Psoas muscle (tissue), 8 donors: Measurements from ENCODE around the gene STAC3. TPM values are rescaled to one million over a fixed set of nuclear protein-coding genes. Genes with fewer than 3 reads are reported as not detected.

Experiments
- ATAC-seq, 4 donors: fragments of 200-7000 bp; cut with Tn5 transposase; one replicate each; pipeline ENCODE4 v1.9.1; 2020; ENCODE audit warnings: moderate library complexity in 3 of 4, mild to moderate bottlenecking in 2 of 4
- DNase-seq, 2 donors: peaks; one replicate each; pipeline ENCODE4 v3.0.0-alpha.2; 2020
- H3K27ac ChIP-seq: fragments of 200-600 bp; one replicate; pipeline ENCODE4 v1.8.0; 2022
- H3K27me3 ChIP-seq, 3 donors: fragments of 200-600 bp in 1 of 3; one replicate each; pipeline versions ENCODE4 v1.6.1 to v1.8.0; 2013 to 2022; ENCODE audit warnings: low read length in 2 of 3, mild to moderate bottlenecking in 2 of 3, moderate library complexity in 1 of 3; ENCODE audit not compliant: insufficient read depth in 3 of 3
- H3K36me3 ChIP-seq, 2 donors: fragments of 200-600 bp in 1 of 2; one replicate each; pipeline versions ENCODE4 v1.6.1 to v1.8.0; 2013 to 2022; ENCODE audit warnings: low read depth in 1 of 2, mild to moderate bottlenecking in 1 of 2, moderate library complexity in 1 of 2; ENCODE audit not compliant: insufficient read depth in 1 of 2
- H3K4me1 ChIP-seq: fragments of 200-600 bp; one replicate; pipeline ENCODE4 v1.8.0; 2022
- H3K4me3 ChIP-seq: fragments of 200-600 bp; one replicate; pipeline ENCODE4 v1.8.0; 2022; ENCODE audit warnings: mild to moderate bottlenecking
- H3K9me3 ChIP-seq: fragments of 200-600 bp; one replicate; pipeline ENCODE4 v1.8.0; 2022
- CTCF ChIP-seq: fragments of 200-600 bp; IDR thresholded peaks from one replicate; pipeline ENCODE4 v1.8.0; 2022; ENCODE audit warnings: antibody characterized with exemption
- WGBS, 3 donors: extraction: QIAGEN DNeasy Blood & Tissue Kit; methylation state at CpG; one replicate each; pipeline versions ENCODE4 v1.1.6 to v1.1.7; 2013; 5-methylcytosine and 5-hydroxymethylcytosine counted together
- intact Hi-C, 2 donors: fragments of 100-400 bp; cut with DNase I; formaldehyde crosslinking; loops; one replicate each; pipeline versions ENCODE4 v1.11.0 to v1.14.2; 2022
- polyA plus RNA-seq, 3 donors: library from polyadenylated mRNA; stranded (reverse); fragments of 200-250 nt; gene quantifications; one replicate each; pipeline ENCODE4 v1.2.3, GENCODE V29; 2013
- total RNA-seq, 4 donors: library from RNA; stranded (reverse); fragmentation: NEBNext Ultra II Directional in 2 of 4; extraction: Animal tissue kit (Norgen Biotek cat#: 25700) in 2 of 4; gene quantifications; one replicate each; pipeline versions ENCODE4 v1.2.1 to v1.2.4, GENCODE V29; 2021 to 2023
- donor health status: healthy with polysubstance abuse.
- donor health status: DM: no; HTN: no; CAD: no; lungs with moderate emphysema.
- donor health status: Bipolar disorder and iron deficiency.
- donor health status: healthy.
- donor health status: DM: yes; HTN: yes; CAD: no.
- donor health status: DM: no; HTN: no; CAD: no.
- donor health status: DM: no; HTN: no; CAD: no.
- donor health status: DM: yes; HTN: yes; CAD: no.

STAC3 gene
- total and polyA plus RNA-seq, 7 donors: 98.2 to 1,676 (median 868) TPM

- TF ChIP-seq CTCF: no peak
- H3K4me3 ChIP-seq: no peak overlapping the region
- peaks cover 36% of the 10 kb centered on the region for H3K4me1 ChIP-seq
- no peak overlapping the region for H3K27ac ChIP-seq
- intact Hi-C loops: no loop called here
- H3K27me3 ChIP-seq: no peaks in the 10 kb centered on the region
- DNase-seq (no peak), ATAC-seq (no peak)
- H3K9me3 ChIP-seq: no peaks in the 10 kb centered on the region
- H3K36me3 ChIP-seq: peaks cover 0 to 39% of the 10 kb centered on the region in 2 donors
These were observed 15.7 kb upstream of the STAC3 start for GRCh38 chr12:57266681-57267080.

GRCh38 chr12:57263096-57263495 lies 12.1 kb upstream of the STAC3 start:
- intact Hi-C loops: loop anchor here in 1 of 2 donors (5.0 kb wide), 1 partner anchor 194 kb away; the partner anchor contains the start of genes GLI1 and INHBE
- DNase-seq: no peak
- Histone ChIP-seq H3K36me3 (peaks cover 0 to 40% of the 10 kb centered on the region in 2 donors), H3K4me3 (no peak overlapping the region), H3K27me3 (no peaks in the 10 kb centered on the region), H3K4me1 (peaks cover 66% of the 10 kb centered on the region), H3K27ac (peak overlapping the region; percentile 81), H3K9me3 (no peaks in the 10 kb centered on the region)
- no peak for TF ChIP-seq CTCF
- no peak for ATAC-seq
- WGBS, 3 donors: 87 to 96% (median 93%) methylated on average over 2 of the region's 2 CpGs

GRCh38 chr12:57262126-57262822 lies 11.3 kb upstream of the STAC3 start:
- TF ChIP-seq CTCF: no peak
- Histone ChIP-seq H3K27ac (peak overlapping the region; percentile 81), H3K36me3 (peaks cover 0 to 33% of the 10 kb centered on the region in 2 donors), H3K4me3 (peak overlapping the region; percentile 35), H3K9me3 (no peaks in the 10 kb centered on the region), H3K27me3 (no peaks in the 10 kb centered on the region), H3K4me1 (peaks cover 73% of the 10 kb centered on the region)
- WGBS, 3 donors: 30 to 47% (median 32%) methylated on average over 3 of the region's 3 CpGs
- ATAC-seq: peak; percentile 35 to 72 (median 66)
- DNase-seq: no peak
- intact Hi-C loops: loop anchor here in 1 of 2 donors (5.0 kb wide), 1 partner anchor 195 kb away; the partner anchor contains the start of genes GLI1 and INHBE

- no peak for TF ChIP-seq CTCF
- Histone ChIP-seq H3K4me1 (peaks cover 78% of the 10 kb centered on the region), H3K9me3 (no peaks in the 10 kb centered on the region), H3K4me3 (peak overlapping the region; percentile 35), H3K27ac (peak overlapping the region; percentile 81), H3K36me3 (peaks cover 0 to 27% of the 10 kb centered on the region in 2 donors), H3K27me3 (no peaks in the 10 kb centered on the region)
- DNase-seq (no peak), ATAC-seq (peak; percentile 39 to 76 (median 61))
- WGBS, 3 donors: 13 to 31% (median 24%) methylated on average over 2 of the region's 2 CpGs
- intact Hi-C loops: loop anchor here in 1 of 2 donors (5.0 kb wide), 1 partner anchor 196 kb away; the partner anchor contains the start of genes GLI1 and INHBE
These were observed 10.5 kb upstream of the STAC3 start for GRCh38 chr12:57261428-57261865.
